IMR-90 (cell line): Measurements from ENCODE around the gene ITSN1.

Experiments
- BHLHE40 ChIP-seq: fragments of 150-350 bp; IDR thresholded peaks from 2 replicates; pipeline ENCODE4 v1.6.1; 2016; ENCODE audit warnings: mild to moderate bottlenecking, low read depth, low read length
- CHD1 ChIP-seq: IDR thresholded peaks from 2 replicates; pipeline ENCODE4 v1.6.1; 2012; ENCODE audit warnings: low read depth, low read length, improper control_type of control experiment
- MXI1 ChIP-seq: IDR thresholded peaks from 2 replicates; pipeline ENCODE4 v1.6.1; 2012; ENCODE audit warnings: low read depth, mild to moderate bottlenecking, low read length, moderate library complexity, borderline replicate concordance
- RAD21 ChIP-seq: IDR thresholded peaks from 2 replicates; pipeline ENCODE4 v1.6.1; 2012; ENCODE audit warnings: low read length, improper control_type of control experiment
- RFX5 ChIP-seq: IDR thresholded peaks from 2 replicates; pipeline ENCODE4 v1.8.0; 2012; ENCODE audit warnings: low read depth, mild to moderate bottlenecking, low read length, moderate library complexity
- TF ChIP-seq, protein P1 (sequence below): conservative IDR thresholded peaks from 2 replicates; pipeline ENCODE4 v1.5.1; 2012; ENCODE audit warnings: mild to moderate bottlenecking, low read depth, low read length, improper control_type of control experiment
- TF ChIP-seq, protein P2 (sequence below): fragments of 150-350 bp; IDR thresholded peaks from 2 replicates; pipeline ENCODE4 v1.6.1; 2016; ENCODE audit warnings: low read depth, mild to moderate bottlenecking, low read length, moderate library complexity, borderline replicate concordance

DNA sequence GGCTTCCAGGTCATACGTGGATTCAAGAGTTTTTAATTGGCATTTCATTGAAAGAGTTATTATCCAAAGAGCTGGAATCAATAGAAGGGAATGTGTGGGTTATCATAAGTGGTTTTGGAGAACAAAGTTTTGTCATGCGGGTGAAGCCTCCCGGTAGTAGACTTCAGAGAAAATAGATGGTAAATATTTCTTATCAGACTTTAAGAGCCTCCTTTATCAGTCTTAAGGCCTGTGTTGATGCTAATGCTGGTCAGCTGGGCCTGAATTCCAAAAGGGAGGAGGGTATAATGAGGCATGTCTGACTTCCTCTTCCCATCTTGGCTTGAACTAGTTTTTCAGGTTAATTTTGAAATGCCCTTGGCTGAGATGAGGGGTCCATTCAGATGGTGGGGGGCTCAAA is 89.7 kb downstream of the ITSN1 start:
- TF ChIP-seq CHD1 (no peak), RAD21 (no peak), MXI1 (no peak), RFX5 (no peak), BHLHE40 (no peak)
- TF ChIP-seq, protein P1, sequence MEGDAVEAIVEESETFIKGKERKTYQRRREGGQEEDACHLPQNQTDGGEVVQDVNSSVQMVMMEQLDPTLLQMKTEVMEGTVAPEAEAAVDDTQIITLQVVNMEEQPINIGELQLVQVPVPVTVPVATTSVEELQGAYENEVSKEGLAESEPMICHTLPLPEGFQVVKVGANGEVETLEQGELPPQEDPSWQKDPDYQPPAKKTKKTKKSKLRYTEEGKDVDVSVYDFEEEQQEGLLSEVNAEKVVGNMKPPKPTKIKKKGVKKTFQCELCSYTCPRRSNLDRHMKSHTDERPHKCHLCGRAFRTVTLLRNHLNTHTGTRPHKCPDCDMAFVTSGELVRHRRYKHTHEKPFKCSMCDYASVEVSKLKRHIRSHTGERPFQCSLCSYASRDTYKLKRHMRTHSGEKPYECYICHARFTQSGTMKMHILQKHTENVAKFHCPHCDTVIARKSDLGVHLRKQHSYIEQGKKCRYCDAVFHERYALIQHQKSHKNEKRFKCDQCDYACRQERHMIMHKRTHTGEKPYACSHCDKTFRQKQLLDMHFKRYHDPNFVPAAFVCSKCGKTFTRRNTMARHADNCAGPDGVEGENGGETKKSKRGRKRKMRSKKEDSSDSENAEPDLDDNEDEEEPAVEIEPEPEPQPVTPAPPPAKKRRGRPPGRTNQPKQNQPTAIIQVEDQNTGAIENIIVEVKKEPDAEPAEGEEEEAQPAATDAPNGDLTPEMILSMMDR, result no peak
- TF ChIP-seq, protein P2, sequence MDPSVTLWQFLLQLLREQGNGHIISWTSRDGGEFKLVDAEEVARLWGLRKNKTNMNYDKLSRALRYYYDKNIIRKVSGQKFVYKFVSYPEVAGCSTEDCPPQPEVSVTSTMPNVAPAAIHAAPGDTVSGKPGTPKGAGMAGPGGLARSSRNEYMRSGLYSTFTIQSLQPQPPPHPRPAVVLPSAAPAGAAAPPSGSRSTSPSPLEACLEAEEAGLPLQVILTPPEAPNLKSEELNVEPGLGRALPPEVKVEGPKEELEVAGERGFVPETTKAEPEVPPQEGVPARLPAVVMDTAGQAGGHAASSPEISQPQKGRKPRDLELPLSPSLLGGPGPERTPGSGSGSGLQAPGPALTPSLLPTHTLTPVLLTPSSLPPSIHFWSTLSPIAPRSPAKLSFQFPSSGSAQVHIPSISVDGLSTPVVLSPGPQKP, result no peak
